GM10266 (cell line): ENCODE measurements around the gene APOA1.

Source experiments
- DNase-seq: peaks from one replicate; pipeline ENCODE4 v3.0.0; 2012; ENCODE audit errors: extremely low spot score
- TF ChIP-seq, protein P1 (sequence below): IDR thresholded peaks from 2 replicates; pipeline ENCODE4 v1.5.1; 2012; ENCODE audit warnings: mild to moderate bottlenecking, low read depth; ENCODE audit not compliant: control insufficient read depth, insufficient read depth; ENCODE audit errors: missing control alignments

APOA1 gene

DNA sequence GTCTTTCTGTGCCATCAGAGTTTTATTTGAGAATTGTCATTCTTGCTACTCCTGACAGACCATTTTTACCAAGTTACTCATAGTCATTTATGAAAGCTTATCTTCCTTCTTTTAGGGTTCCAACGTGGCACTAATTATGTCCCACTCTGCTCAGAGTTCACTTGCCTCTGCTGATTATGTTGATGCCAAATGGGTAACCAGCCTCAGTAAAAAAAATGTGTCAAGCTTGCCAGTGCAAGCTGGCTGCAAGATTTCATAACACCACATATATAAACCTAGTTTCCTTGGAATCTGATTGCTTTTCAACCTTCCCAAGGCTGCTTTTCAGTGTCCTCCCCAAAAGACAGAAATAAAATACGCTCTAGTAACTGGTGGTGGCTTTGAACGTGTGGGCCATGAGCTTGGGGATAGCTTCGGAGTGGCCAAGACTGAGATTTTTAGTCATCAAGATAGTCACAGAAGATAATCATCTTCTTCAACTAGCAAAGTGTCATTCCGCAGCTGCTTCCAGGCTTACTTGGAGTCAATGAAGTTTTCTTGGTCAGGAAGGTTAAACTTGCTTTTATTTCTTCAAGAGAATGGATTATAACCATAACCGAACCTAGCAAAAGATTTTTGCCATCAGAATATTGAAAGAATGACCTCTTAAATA is 29.5 kb upstream of the APOA1 start:
- DNase-seq, result no peak
- TF ChIP-seq, protein P1, sequence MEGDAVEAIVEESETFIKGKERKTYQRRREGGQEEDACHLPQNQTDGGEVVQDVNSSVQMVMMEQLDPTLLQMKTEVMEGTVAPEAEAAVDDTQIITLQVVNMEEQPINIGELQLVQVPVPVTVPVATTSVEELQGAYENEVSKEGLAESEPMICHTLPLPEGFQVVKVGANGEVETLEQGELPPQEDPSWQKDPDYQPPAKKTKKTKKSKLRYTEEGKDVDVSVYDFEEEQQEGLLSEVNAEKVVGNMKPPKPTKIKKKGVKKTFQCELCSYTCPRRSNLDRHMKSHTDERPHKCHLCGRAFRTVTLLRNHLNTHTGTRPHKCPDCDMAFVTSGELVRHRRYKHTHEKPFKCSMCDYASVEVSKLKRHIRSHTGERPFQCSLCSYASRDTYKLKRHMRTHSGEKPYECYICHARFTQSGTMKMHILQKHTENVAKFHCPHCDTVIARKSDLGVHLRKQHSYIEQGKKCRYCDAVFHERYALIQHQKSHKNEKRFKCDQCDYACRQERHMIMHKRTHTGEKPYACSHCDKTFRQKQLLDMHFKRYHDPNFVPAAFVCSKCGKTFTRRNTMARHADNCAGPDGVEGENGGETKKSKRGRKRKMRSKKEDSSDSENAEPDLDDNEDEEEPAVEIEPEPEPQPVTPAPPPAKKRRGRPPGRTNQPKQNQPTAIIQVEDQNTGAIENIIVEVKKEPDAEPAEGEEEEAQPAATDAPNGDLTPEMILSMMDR, result no peak

DNA sequence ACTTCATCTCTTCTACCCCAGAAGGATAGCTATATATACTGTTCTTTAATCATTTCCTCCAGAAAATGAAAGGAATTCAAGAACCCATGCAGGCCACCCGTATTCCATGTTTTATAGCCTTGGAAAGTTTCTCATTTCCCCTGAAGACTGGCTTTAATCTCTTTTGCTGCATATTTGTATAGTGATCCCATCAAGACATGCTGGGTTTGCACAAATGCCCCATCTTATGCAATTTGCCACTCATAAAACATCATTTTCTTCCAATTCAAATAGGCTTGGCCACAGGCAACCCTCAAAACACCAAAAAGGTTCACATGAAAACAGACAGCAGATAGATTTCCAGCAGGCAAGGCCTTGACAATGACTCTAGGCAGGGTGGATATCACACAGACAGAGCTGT is 28.3 kb upstream of the APOA1 start:
- TF ChIP-seq, protein P1, result no peak
- no peak for DNase-seq

DNA sequence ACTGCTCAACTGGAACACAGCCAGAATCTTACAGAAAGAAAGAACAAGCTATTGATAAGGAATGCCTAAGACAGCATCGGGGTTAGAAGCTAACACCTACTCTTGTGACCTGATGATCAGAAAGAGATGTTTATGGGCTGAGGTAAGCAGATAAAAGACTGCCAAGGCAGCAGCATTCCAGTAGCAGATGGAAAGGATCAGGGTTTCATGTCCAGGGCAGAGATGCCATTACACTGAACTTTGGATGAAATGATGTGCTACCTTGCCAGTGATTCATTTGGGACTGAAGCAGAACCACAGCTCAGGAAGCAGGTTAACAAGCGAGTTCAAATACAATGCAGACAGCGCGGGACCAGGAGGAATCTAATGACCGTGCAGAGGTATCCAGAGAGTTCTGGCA is 27.1 kb upstream of the APOA1 start:
- DNase-seq, result no peak
- TF ChIP-seq, protein P1, result no peak

DNA sequence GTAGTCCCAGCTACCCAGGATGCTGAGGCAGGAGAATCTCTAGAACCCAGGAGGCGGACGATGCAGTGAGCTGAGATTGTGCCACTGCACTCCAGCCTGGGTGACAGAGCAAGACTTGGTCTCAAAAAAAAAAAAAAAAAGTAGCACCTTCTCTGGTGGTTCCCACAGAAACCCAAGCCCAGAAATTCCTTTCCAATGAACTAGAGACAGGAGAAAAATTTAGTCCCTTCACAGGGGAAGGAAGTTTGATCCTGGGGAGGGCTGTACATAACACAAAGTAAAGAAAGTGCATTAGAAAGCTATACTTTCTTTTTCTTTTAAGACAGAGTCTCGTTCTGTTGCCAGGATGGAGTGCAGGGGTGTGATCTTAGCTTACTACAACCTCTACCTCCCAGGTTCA is 25.5 kb upstream of the APOA1 start:
- DNase-seq, result no peak
- TF ChIP-seq, protein P1, result no peak

DNA sequence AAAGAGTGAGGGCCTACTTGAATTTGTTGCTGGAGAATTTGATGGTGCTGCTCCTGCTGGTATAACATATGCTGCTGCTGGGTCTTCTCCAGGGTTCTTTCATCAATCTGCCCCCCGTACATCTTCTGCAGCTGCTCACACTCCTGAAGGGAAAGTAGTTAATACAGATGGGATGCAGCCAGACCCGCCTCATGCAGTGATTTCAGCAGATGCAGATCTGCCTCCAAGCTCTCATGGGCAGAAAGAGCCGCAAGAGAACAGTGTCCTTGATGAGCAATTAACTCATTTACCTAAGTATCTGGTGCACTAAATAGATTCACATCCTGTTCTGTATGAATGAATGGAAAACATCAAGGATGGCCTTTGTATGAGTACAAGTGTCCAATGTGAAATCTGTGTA is 24.8 kb upstream of the APOA1 start:
- TF ChIP-seq, protein P1, result no peak
- no peak for DNase-seq

DNA sequence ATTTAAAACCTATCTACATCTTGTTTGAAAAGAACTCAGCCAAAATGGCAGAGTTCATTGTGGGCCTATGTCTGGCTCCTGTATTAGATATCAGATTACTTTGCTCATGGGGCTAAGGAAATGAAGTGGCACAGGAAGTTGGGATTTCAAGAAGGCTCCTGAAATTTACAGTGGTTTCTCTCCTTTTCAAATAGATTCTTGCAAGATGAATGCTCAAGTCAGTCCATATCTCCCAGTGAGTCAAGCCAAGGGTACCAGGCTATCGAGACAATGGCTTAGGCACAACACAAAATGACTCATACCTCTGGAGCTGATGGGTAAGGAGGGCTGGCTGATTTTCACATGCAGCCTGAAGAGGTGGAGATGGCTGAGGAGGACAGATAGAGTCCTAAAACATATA is 24.1 kb upstream of the APOA1 start:
- TF ChIP-seq, protein P1, result no peak

DNA sequence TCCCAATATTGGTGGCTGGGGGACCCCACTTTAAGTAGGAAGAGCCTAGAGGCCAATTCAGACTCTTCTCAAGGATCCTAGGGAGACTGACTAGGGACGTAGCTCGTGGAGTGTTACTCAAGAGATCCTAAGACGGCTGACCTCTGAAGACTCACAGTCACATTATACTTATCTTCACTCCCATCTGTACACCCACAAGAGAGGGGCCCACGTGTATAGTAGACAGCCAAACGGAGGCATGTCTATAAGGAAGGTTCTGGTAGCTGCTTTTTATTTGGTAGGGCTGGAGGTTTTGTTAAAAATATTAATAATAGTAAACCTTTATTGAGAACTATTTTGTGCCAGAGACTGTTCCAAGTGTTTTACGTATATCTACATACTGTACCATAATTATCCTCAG is 22.9 kb upstream of the APOA1 start:
- no peak for DNase-seq

More for the DNA sequence above, 24.1 kb upstream of the APOA1 start:
- DNase-seq, result no peak

More for the DNA sequence above, 22.9 kb upstream of the APOA1 start:
- TF ChIP-seq, protein P1, result no peak
